Measurements from ENCODE around the gene IL1RN. TPM values are rescaled to one million over a fixed set of nuclear protein-coding genes. Genes with fewer than 3 reads are reported as not detected.

IL1RN gene
- total and polyA plus RNA-seq, 2 of the 13 experiments (the other 11 are each of a cell fraction or from before 2014, with no cell fraction given), result 21.2 to 101 TPM

DNA sequence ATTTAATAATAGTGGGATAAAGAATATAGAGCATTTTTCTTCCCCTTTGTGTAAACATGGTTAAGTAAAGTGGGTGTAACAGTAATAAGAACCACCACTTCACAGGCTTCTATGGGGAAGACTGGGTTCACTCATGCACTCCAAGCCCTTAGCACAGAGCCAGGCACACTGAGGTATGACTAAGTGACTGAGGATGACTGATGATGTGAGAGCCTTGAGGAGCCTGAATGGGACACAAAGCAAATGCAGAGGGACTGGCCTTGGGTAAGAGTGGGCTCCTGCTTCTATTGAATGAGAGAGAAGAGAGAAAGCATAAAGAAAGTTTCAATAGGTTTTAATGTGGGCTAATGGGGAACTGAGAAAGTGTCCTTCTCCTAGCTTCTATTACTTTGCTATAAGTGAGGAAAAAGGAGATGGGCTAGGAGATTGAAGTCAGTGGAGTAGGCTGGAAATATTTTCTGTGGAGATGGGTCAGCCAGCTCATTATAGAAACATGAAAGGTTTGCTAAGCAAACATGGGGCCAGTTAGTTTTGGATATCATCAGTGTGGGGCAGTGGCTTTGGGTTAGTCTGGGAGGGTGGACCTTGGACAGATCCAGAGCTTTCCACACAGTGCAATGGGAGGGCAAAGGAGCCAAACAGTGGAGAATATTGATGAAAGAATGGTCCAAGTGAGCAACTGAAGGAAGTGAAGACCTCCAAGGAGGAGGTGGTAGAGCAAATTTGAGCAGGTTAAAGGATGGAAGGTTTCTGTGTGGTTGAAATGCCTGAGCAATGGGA, 39.0 kb upstream of the IL1RN start (continued):
- TF ChIP-seq ZBTB49 (CRISPR knock-in tag; IDR thresholded peaks at IDR 0.05; ENCODE audit: borderline replicate concordance) (no peak), ZIK1 (CRISPR knock-in tag; IDR thresholded peaks at IDR 0.05; ENCODE audit: borderline replicate concordance, low read depth) (no peak), MIXL1 (CRISPR knock-in tag; IDR thresholded peaks at IDR 0.05) (peak; percentile 88), NFYB (CRISPR knock-in tag; IDR thresholded peaks at IDR 0.05) (no peak), ZNF496 (CRISPR knock-in tag; IDR thresholded peaks at IDR 0.05; ENCODE audit: insufficient replicate concordance) (no peak), ZNF251 (CRISPR knock-in tag; IDR thresholded peaks at IDR 0.05) (no peak), UBTF (CRISPR knock-in tag; IDR thresholded peaks at IDR 0.05) (no peak), ZMYM2 (CRISPR knock-in tag; IDR thresholded peaks at IDR 0.05) (0 out of 2 replicates have a peak, but pooled peaks have one; percentile 63), SMYD3 (CRISPR knock-in tag; IDR thresholded peaks at IDR 0.05) (peak; percentile 81), KIAA2018 (CRISPR knock-in tag; IDR thresholded peaks at IDR 0.05; ENCODE audit: borderline replicate concordance) (no peak), SNAI1 (CRISPR knock-in tag; IDR thresholded peaks at IDR 0.05; ENCODE audit: borderline replicate concordance) (no peak)
- TF ChIP-seq, protein P1, sequence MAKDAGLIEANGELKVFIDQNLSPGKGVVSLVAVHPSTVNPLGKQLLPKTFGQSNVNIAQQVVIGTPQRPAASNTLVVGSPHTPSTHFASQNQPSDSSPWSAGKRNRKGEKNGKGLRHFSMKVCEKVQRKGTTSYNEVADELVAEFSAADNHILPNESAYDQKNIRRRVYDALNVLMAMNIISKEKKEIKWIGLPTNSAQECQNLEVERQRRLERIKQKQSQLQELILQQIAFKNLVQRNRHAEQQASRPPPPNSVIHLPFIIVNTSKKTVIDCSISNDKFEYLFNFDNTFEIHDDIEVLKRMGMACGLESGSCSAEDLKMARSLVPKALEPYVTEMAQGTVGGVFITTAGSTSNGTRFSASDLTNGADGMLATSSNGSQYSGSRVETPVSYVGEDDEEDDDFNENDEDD (CRISPR knock-in tag; IDR thresholded peaks at IDR 0.05; ENCODE audit: borderline replicate concordance), result no peak; the same call in 1 of the 2 replicates
